Ishikawa (cell line): ENCODE results near the gene BPGM.

Source experiments
- CEBPB ChIP-seq: IDR thresholded peaks from 2 replicates; pipeline ENCODE4 v1.6.1; 2012
- CREB1 ChIP-seq: IDR thresholded peaks from 2 replicates; pipeline ENCODE4 v1.6.1; 2012; ENCODE audit warnings: low read depth
- EGR1 ChIP-seq: IDR thresholded peaks from 2 replicates; pipeline ENCODE4 v1.6.1; 2012
- EP300 ChIP-seq: IDR thresholded peaks from 2 replicates; pipeline ENCODE4 v1.6.1; 2012; ENCODE audit warnings: borderline replicate concordance
- FOXM1 ChIP-seq: IDR thresholded peaks from 2 replicates; pipeline ENCODE4 v1.6.1; 2012; ENCODE audit warnings: low read depth, borderline replicate concordance
- MAX ChIP-seq: IDR thresholded peaks from 2 replicates; pipeline ENCODE4 v1.6.1; 2012
- NFIC ChIP-seq: IDR thresholded peaks from 2 replicates; pipeline ENCODE4 v1.6.1; 2012
- RAD21 ChIP-seq: IDR thresholded peaks from 2 replicates; pipeline ENCODE4 v1.6.1; 2012; ENCODE audit warnings: low read depth
- TAF1 ChIP-seq: IDR thresholded peaks from 2 replicates; pipeline ENCODE4 v1.6.1; 2012; ENCODE audit warnings: low read depth, mild to moderate bottlenecking
- TCF12 ChIP-seq: IDR thresholded peaks from 2 replicates; pipeline ENCODE4 v1.6.1; 2012; ENCODE audit warnings: low read depth
- TEAD4 ChIP-seq: IDR thresholded peaks from 2 replicates; pipeline ENCODE4 v1.6.1; 2012
- YY1 ChIP-seq: IDR thresholded peaks from 2 replicates; pipeline ENCODE4 v1.6.1; 2012; ENCODE audit warnings: low read depth
- ZBTB7A ChIP-seq: IDR thresholded peaks from 2 replicates; pipeline ENCODE4 v1.6.1; 2012; ENCODE audit warnings: low read depth
- TF ChIP-seq, protein P1 (sequence below): IDR thresholded peaks from 2 replicates; pipeline ENCODE4 v1.6.1; 2012
- TF ChIP-seq, protein P2 (sequence below): IDR thresholded peaks from 2 replicates; pipeline ENCODE4 v1.6.1; 2012; ENCODE audit warnings: low read depth, mild to moderate bottlenecking

The BPGM gene

GRCh38 chr7:134618756-134619530 is 27.7 kb upstream of the BPGM start:
- TF ChIP-seq EGR1 = no peak
- TF ChIP-seq TEAD4 = no peak
- TF ChIP-seq, protein P1, sequence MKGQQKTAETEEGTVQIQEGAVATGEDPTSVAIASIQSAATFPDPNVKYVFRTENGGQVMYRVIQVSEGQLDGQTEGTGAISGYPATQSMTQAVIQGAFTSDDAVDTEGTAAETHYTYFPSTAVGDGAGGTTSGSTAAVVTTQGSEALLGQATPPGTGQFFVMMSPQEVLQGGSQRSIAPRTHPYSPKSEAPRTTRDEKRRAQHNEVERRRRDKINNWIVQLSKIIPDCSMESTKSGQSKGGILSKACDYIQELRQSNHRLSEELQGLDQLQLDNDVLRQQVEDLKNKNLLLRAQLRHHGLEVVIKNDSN = no peak
- TF ChIP-seq CREB1 = no peak
- TF ChIP-seq CEBPB = no peak
- TF ChIP-seq, protein P2, sequence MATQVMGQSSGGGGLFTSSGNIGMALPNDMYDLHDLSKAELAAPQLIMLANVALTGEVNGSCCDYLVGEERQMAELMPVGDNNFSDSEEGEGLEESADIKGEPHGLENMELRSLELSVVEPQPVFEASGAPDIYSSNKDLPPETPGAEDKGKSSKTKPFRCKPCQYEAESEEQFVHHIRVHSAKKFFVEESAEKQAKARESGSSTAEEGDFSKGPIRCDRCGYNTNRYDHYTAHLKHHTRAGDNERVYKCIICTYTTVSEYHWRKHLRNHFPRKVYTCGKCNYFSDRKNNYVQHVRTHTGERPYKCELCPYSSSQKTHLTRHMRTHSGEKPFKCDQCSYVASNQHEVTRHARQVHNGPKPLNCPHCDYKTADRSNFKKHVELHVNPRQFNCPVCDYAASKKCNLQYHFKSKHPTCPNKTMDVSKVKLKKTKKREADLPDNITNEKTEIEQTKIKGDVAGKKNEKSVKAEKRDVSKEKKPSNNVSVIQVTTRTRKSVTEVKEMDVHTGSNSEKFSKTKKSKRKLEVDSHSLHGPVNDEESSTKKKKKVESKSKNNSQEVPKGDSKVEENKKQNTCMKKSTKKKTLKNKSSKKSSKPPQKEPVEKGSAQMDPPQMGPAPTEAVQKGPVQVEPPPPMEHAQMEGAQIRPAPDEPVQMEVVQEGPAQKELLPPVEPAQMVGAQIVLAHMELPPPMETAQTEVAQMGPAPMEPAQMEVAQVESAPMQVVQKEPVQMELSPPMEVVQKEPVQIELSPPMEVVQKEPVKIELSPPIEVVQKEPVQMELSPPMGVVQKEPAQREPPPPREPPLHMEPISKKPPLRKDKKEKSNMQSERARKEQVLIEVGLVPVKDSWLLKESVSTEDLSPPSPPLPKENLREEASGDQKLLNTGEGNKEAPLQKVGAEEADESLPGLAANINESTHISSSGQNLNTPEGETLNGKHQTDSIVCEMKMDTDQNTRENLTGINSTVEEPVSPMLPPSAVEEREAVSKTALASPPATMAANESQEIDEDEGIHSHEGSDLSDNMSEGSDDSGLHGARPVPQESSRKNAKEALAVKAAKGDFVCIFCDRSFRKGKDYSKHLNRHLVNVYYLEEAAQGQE = no peak
- no peak for TF ChIP-seq TAF1
- no peak for TF ChIP-seq TCF12
- no peak for TF ChIP-seq MAX
- TF ChIP-seq YY1 = no peak
- no peak for TF ChIP-seq ZBTB7A
- no peak for TF ChIP-seq NFIC
- TF ChIP-seq RAD21 = no peak
- no peak for TF ChIP-seq EP300
- no peak for TF ChIP-seq FOXM1

GRCh38 chr7:134619627-134620331 is 26.9 kb upstream of the BPGM start:
- no peak for TF ChIP-seq RAD21
- no peak for TF ChIP-seq MAX
- TF ChIP-seq YY1 = no peak
- TF ChIP-seq ZBTB7A = no peak
- no peak for TF ChIP-seq EGR1

GRCh38 chr7:134622303-134622995 is 24.2 kb upstream of the BPGM start:
- TF ChIP-seq, protein P2 = no peak
- TF ChIP-seq YY1 = no peak
- no peak for TF ChIP-seq EP300
- no peak for TF ChIP-seq EGR1
- TF ChIP-seq CREB1 = no peak
- TF ChIP-seq ZBTB7A = no peak
- TF ChIP-seq CEBPB = no peak
- TF ChIP-seq TCF12 = no peak
- TF ChIP-seq NFIC = no peak
- no peak for TF ChIP-seq TEAD4

DNA sequence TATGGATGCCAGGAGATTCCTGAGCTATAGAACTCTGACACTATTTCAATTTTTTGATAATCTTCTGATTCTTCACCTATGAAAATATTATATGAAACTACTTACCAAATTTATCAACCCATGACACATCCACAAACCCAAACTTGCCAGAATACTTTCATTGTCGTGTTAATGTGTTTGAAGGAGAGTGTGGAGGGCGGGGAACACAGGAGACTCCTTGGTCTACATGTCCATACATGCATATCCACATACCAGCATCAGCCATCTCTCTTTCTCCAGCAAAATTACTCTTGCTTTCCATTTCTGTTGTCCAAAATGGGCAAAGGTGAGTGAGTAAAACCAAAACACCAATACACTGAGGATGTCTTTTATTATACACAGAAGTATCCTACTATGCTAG is 23.5 kb upstream of the BPGM start:
- TF ChIP-seq EP300 (no peak), NFIC (no peak), TEAD4 (no peak), EGR1 (no peak), TCF12 (no peak), YY1 (no peak), CREB1 (no peak), CEBPB (no peak)
- TF ChIP-seq, protein P1 = no peak
- TF ChIP-seq, protein P2 = no peak
